GM23338 (cell line): ENCODE measurements around the gene PRR35. TPM values are rescaled to one million over a fixed set of nuclear protein-coding genes. Genes with fewer than 3 reads are reported as not detected.
A peak's percentile ranks its signal among the peaks of the same experiment; 100 is the strongest.

Source experiments
- ATAC-seq: fragments of 200-7000 bp; cut with Tn5 transposase; 3 replicates; pipeline ENCODE4 v1.9.1; 2020
- DNase-seq: peaks from one replicate; pipeline ENCODE4 v3.0.0-alpha.2; 2015; ENCODE audit warnings: low spot score
- H2AFZ ChIP-seq: fragments of 200-600 bp; sonication (generic); 2 replicates; pipeline ENCODE4 v1.8.0; 2016; ENCODE audit warnings: antibody characterized with exemption, mild to moderate bottlenecking, moderate library complexity
- H3F3A ChIP-seq: fragments of 200-600 bp; sonication (generic); replicated peaks from 2 replicates; pipeline ENCODE4 v1.8.0; 2017; ENCODE audit warnings: antibody characterized with exemption, mixed run types, low read depth
- H3K27ac ChIP-seq: fragments of 200-600 bp; sonication (generic); 2 replicates; pipeline ENCODE4 v1.6.1; 2016; ENCODE audit warnings: low read depth
- H3K27me3 ChIP-seq: fragments of 200-600 bp; sonication (generic); 2 replicates; pipeline ENCODE4 v1.8.0; 2016; ENCODE audit warnings: mild to moderate bottlenecking, mixed run types, moderate library complexity; ENCODE audit not compliant: insufficient read depth
- H3K36me3 ChIP-seq: fragments of 200-600 bp; sonication (generic); 2 replicates; pipeline ENCODE4 v1.8.0; 2016; ENCODE audit warnings: mild to moderate bottlenecking; ENCODE audit not compliant: insufficient read depth
- H3K4me1 ChIP-seq: fragments of 200-600 bp; sonication (generic); 2 replicates; pipeline ENCODE4 v1.8.0; 2016; ENCODE audit warnings: mild to moderate bottlenecking, moderate library complexity; ENCODE audit not compliant: insufficient read depth
- H3K4me2 ChIP-seq: fragments of 200-600 bp; sonication (generic); 2 replicates; pipeline ENCODE4 v1.7.1; 2017; ENCODE audit warnings: mixed run types
- H3K4me3 ChIP-seq: fragments of 200-600 bp; sonication (generic); 2 replicates; pipeline ENCODE4 v1.6.1; 2016; ENCODE audit warnings: mixed run types
- H3K79me2 ChIP-seq: fragments of 200-600 bp; sonication (generic); replicated peaks from 2 replicates; pipeline ENCODE4 v1.8.0; 2017; ENCODE audit warnings: mild to moderate bottlenecking; ENCODE audit not compliant: insufficient read depth
- H3K9me2 ChIP-seq: fragments of 200-600 bp; sonication (generic); 2 replicates; pipeline ENCODE4 v1.8.0; 2017; ENCODE audit not compliant: insufficient read depth
- H4K20me1 ChIP-seq: fragments of 200-600 bp; sonication (generic); replicated peaks from 2 replicates; pipeline ENCODE4 v1.8.0; 2017; ENCODE audit warnings: mild to moderate bottlenecking; ENCODE audit not compliant: insufficient read depth
- H3K27ac Mint-ChIP-seq: 2 replicates; pipeline ENCODE4 v1.8.0; 2020; ENCODE audit warnings: inconsistent platforms, mild to moderate bottlenecking, moderate library complexity, mixed read lengths
- H3K27me3 Mint-ChIP-seq: 3 replicates; pipeline ENCODE4 v1.8.0; 2022; ENCODE audit warnings: low read depth, mild to moderate bottlenecking, moderate library complexity, mixed read lengths, inconsistent platforms; ENCODE audit not compliant: insufficient read depth, poor library complexity
- H3K36me3 Mint-ChIP-seq: 3 replicates; pipeline ENCODE4 v1.8.0; 2021; ENCODE audit warnings: low read depth, mild to moderate bottlenecking, inconsistent platforms, moderate library complexity, mixed read lengths
- H3K4me1 Mint-ChIP-seq: 3 replicates; pipeline ENCODE4 v1.8.0; 2020; ENCODE audit warnings: mild to moderate bottlenecking, inconsistent platforms, mixed read lengths
- H3K4me3 Mint-ChIP-seq: 3 replicates; pipeline ENCODE4 v1.8.0; 2021; ENCODE audit warnings: moderate library complexity, mild to moderate bottlenecking, inconsistent platforms, mixed read lengths
- H3K9me3 Mint-ChIP-seq: 3 replicates; pipeline ENCODE4 v1.8.0; 2020; ENCODE audit warnings: moderate library complexity, mild to moderate bottlenecking, inconsistent platforms, mixed read lengths
- CREB1 ChIP-seq: fragments of 250-450 bp; sonication (Bioruptor Pico); IDR thresholded peaks from 2 replicates; pipeline ENCODE4 v1.5.0; 2020; ENCODE audit warnings: low read depth, mild to moderate bottlenecking, moderate library complexity
- CTCF ChIP-seq, 2 experiments: fragments of 200-600 bp in 1 of 2; sonication (generic) in 1 of 2; conservative IDR thresholded peaks; 2 replicates each; pipeline versions ENCODE4 v1.5.1 to v1.6.1; 2016 to 2017; ENCODE audit warnings: antibody characterized with exemption in 2 of 2, low read depth in 2 of 2, mild to moderate bottlenecking in 2 of 2, moderate library complexity in 1 of 2
- ETS1 ChIP-seq: IDR thresholded peaks from 2 replicates; pipeline ENCODE4 v1.6.1; 2016; ENCODE audit warnings: antibody characterized with exemption
- EZH2 ChIP-seq: fragments of 200-600 bp; sonication (generic); IDR thresholded peaks from one replicate; pipeline ENCODE4 v1.8.0; 2017; ENCODE audit warnings: antibody characterized with exemption, mild to moderate bottlenecking, low read depth; ENCODE audit not compliant: unreplicated experiment
- EZH2phosphoT487 ChIP-seq: fragments of 200-600 bp; sonication (generic); IDR thresholded peaks from one replicate; pipeline ENCODE4 v1.8.1; 2018; ENCODE audit warnings: antibody characterized with exemption; ENCODE audit not compliant: unreplicated experiment
- JUNB ChIP-seq: IDR thresholded peaks from one replicate; pipeline ENCODE4 v1.6.1; 2016; ENCODE audit warnings: antibody characterized with exemption; ENCODE audit not compliant: unreplicated experiment
- NANOG ChIP-seq: IDR thresholded peaks from 2 replicates; pipeline ENCODE4 v1.6.1; 2016; ENCODE audit warnings: antibody characterized with exemption, borderline replicate concordance
- POLR2AphosphoS5 ChIP-seq: IDR thresholded peaks from 2 replicates; pipeline ENCODE4 v1.6.1; 2016; ENCODE audit warnings: antibody characterized with exemption, low read depth
- REST ChIP-seq: IDR thresholded peaks from one replicate; pipeline ENCODE4 v1.6.1; 2018; ENCODE audit warnings: antibody characterized with exemption; ENCODE audit not compliant: unreplicated experiment
- STAT1 ChIP-seq: IDR thresholded peaks from one replicate; pipeline ENCODE4 v1.6.1; 2016; ENCODE audit warnings: antibody characterized with exemption; ENCODE audit not compliant: unreplicated experiment
- ZNF114 ChIP-seq: fragments of 250-450 bp; sonication (Bioruptor Pico); IDR thresholded peaks from 2 replicates; pipeline ENCODE4 v1.5.0; 2020; ENCODE audit warnings: mild to moderate bottlenecking, moderate library complexity
- ZNF331 ChIP-seq: fragments of 250-450 bp; sonication (Bioruptor Pico); IDR thresholded peaks from 2 replicates; pipeline ENCODE4 v1.5.0; 2020; ENCODE audit warnings: low read depth, mild to moderate bottlenecking, moderate library complexity
- ZNF462 ChIP-seq: fragments of 250-450 bp; sonication (Bioruptor Pico); IDR thresholded peaks from 2 replicates; pipeline ENCODE4 v1.5.0; 2020; ENCODE audit warnings: mild to moderate bottlenecking, moderate library complexity
- polyA plus RNA-seq: library from polyadenylated mRNA; unstranded; fragments of >200 nt; fragmentation: Nextera tagmentation; extraction: Ambion mirVana; gene quantifications from 2 replicates; pipeline ENCODE4 v1.2.1, GENCODE V29; 2016
- total RNA-seq: library from RNA; depleted of rRNA; stranded (reverse); fragments of >200 nt; shearing (Covaris generic); gene quantifications from 2 replicates; pipeline ENCODE4 v1.2.3, GENCODE V29; 2014

Gene PRR35
- total and polyA plus RNA-seq, 2 experiments from 2014 or later, result 0.32 to 1.4 TPM

- Histone ChIP-seq H3K27me3 (no peaks in the 10 kb centered on the region), H3K36me3 (no peaks in the 10 kb centered on the region), H3K4me1 (peaks cover 6% of the 10 kb centered on the region; the same call in 1 of the 2 replicates), H3F3A (0 out of 2 replicates have a peak, but pooled peaks cover 8% of the 10 kb centered on the region), H3K27ac (no peak overlapping the region), H3K4me3 (no peak overlapping the region), H3K9me2 (no peaks in the 10 kb centered on the region), H2AFZ (no peak overlapping the region), H3K4me2 (no peak overlapping the region), H3K79me2 (peaks cover 72% of the 10 kb centered on the region), H4K20me1 (peaks cover 42% of the 10 kb centered on the region)
- ATAC-seq, result no peak
- Mint-ChIP-seq H3K27ac (no peak overlapping the region), H3K4me3 (peak overlapping the region; percentile 86; the same call in 1 of the 3 replicates), H3K9me3 (no peaks in the 10 kb centered on the region; the same call in 2 of the 3 replicates), H3K36me3 (peaks cover 4% of the 10 kb centered on the region; the same call in 2 of the 3 replicates), H3K27me3 (peaks cover 8% of the 10 kb centered on the region), H3K4me1 (peaks cover 20% of the 10 kb centered on the region)
- no peak for DNase-seq
- TF ChIP-seq ZNF462 (no peak), ZNF114 (CRISPR knock-in tag) (no peak), EZH2phosphoT487 (no peak), EZH2 (no peak), NANOG (no peak), POLR2AphosphoS5 (no peak), CTCF (conservative IDR thresholded peaks at IDR 0.05; ENCODE audit: low read depth in 2 of 2) (no peak), ZNF331 (CRISPR knock-in tag) (no peak), JUNB (no peak), ETS1 (no peak), REST (no peak), CREB1 (CRISPR knock-in tag) (no peak), STAT1 (no peak)
These were observed 29.9 kb upstream of the PRR35 start for GRCh38 chr16:530111-530817.
